ENCODE data around the gene LRRC4B.
"Not testable (repeated sequence)": the region's sequence is repeated elsewhere in the genome, so short reads cannot be mapped to it uniquely, and the experiment has no call there.

LRRC4B gene

GRCh38 chr19:50489461-50490011 lies 78.7 kb downstream of the LRRC4B start:
- FAIRE-seq (no peak), DNase-seq (ENCODE audit: low spot score) (no peak)

GRCh38 chr19:50488389-50489194 lies 79.6 kb downstream of the LRRC4B start:
- DNase-seq (ENCODE audit: low spot score): no peak
- no peak for FAIRE-seq

- no peak for DNase-seq (ENCODE audit: low spot score)
Observed at GRCh38 chr19:50486823-50487515, 81.3 kb downstream of the LRRC4B start.

GRCh38 chr19:50485284-50485955 lies 82.8 kb downstream of the LRRC4B start:
- DNase-seq (ENCODE audit: low spot score) (no peak), FAIRE-seq (no peak)

More at GRCh38 chr19:50486823-50487515, 81.3 kb downstream of the LRRC4B start:
- no peak for FAIRE-seq

- DNase-seq (ENCODE audit: low spot score): no peak
- FAIRE-seq: no peak
Observed at GRCh38 chr19:50482916-50483315, 85.3 kb downstream of the LRRC4B start.

GRCh38 chr19:50482271-50482855 lies 85.9 kb downstream of the LRRC4B start:
- FAIRE-seq (no peak), DNase-seq (ENCODE audit: low spot score) (no peak)

- FAIRE-seq (no peak), DNase-seq (ENCODE audit: low spot score) (no peak)
Observed at GRCh38 chr19:50481351-50482149, 86.7 kb downstream of the LRRC4B start.

- DNase-seq (ENCODE audit: low spot score) (no peak), FAIRE-seq (no peak)
Observed at GRCh38 chr19:50480281-50481111, 87.7 kb downstream of the LRRC4B start.

GRCh38 chr19:50479761-50480251 lies 88.4 kb downstream of the LRRC4B start:
- no peak for FAIRE-seq
- no peak for DNase-seq (ENCODE audit: low spot score)

GRCh38 chr19:50478901-50479715 lies 89.1 kb downstream of the LRRC4B start:
- no peak for FAIRE-seq
- DNase-seq (ENCODE audit: low spot score): no peak

- FAIRE-seq: no peak
- DNase-seq (ENCODE audit: low spot score): no peak
Observed at GRCh38 chr19:50477751-50478515, 90.3 kb downstream of the LRRC4B start.

- FAIRE-seq: no peak
Observed at GRCh38 chr19:50476907-50477238, 91.4 kb downstream of the LRRC4B start.

GRCh38 chr19:50476224-50476906 lies 91.9 kb downstream of the LRRC4B start, which contains the start of the genes EMC10 and GARIN5A:
TSS of gene EMC10 (plus strand) at chr19:50476507. CDS start at chr19:50476545, 38 bp downstream.
TSS of gene GARIN5A (minus strand) at chr19:50476848. CDS start at chr19:50476388, 460 bp downstream.
- DNase-seq (ENCODE audit: low spot score) (peak; percentile 70), FAIRE-seq (no peak)

More at GRCh38 chr19:50476907-50477238, 91.4 kb downstream of the LRRC4B start:
- DNase-seq (ENCODE audit: low spot score): no peak

- DNase-seq (ENCODE audit: low spot score) (no peak), FAIRE-seq (no peak)
Observed at GRCh38 chr19:50475736-50476223, 92.5 kb downstream of the LRRC4B start.

GRCh38 chr19:50475101-50475568 lies 93.1 kb downstream of the LRRC4B start:
- DNase-seq (ENCODE audit: low spot score): no peak
- no peak for FAIRE-seq

GRCh38 chr19:50473336-50473735 lies 94.9 kb downstream of the LRRC4B start:
- FAIRE-seq; DNase-seq (ENCODE audit: low spot score): not testable (repeated sequence)

- no peak for FAIRE-seq
Observed at GRCh38 chr19:50468818-50469217, 99.4 kb downstream of the LRRC4B start.

More at GRCh38 chr19:50468818-50469217, 99.4 kb downstream of the LRRC4B start:
- DNase-seq (ENCODE audit: low spot score): no peak
